CD4-positive, alpha-beta T cell treated with Interferon alpha-2 for 1 hour (primary cell): ENCODE measurements around the gene FAM114A2.
"Not testable (repeated sequence)": the region's sequence is repeated elsewhere in the genome, so short reads cannot be mapped to it uniquely, and the experiment has no call there.

Experiments used
- DNase-seq, 2 donors: peaks; one replicate each; pipeline ENCODE4 v3.0.0-alpha.2; 2020 to 2022

The FAM114A2 gene

GRCh38 chr5:154038707-154039457 is at the start of gene FAM114A2, which contains the start of gene MFAP3:
Gene FAM114A2 (minus strand): TSS chr5:154038910. CDS start chr5:154034953, 3,957 bp downstream.
Gene MFAP3 (plus strand): TSS chr5:154038967. CDS start chr5:154049723, 10,756 bp downstream.
- peak; percentile 86 to 89 for DNase-seq

GRCh38 chr5:154087260-154087659 is 48.5 kb upstream of the FAM114A2 start:
- DNase-seq, result no peak

GRCh38 chr5:154086641-154087040 is 47.9 kb upstream of the FAM114A2 start:
- no peak for DNase-seq

- DNase-seq, result no peak
Observed at GRCh38 chr5:154086146-154086545, 47.4 kb upstream of the FAM114A2 start.

- DNase-seq, result no peak
Observed at GRCh38 chr5:154084062-154084639, 45.4 kb upstream of the FAM114A2 start.

GRCh38 chr5:154081246-154081645 is 42.5 kb upstream of the FAM114A2 start:
- no peak for DNase-seq

- DNase-seq, result no peak
Observed at GRCh38 chr5:154078272-154078671, 39.6 kb upstream of the FAM114A2 start.

- no peak for DNase-seq
Observed at GRCh38 chr5:154077696-154078095, 39.0 kb upstream of the FAM114A2 start.

- no peak for DNase-seq
Observed at GRCh38 chr5:154076240-154076922, 37.7 kb upstream of the FAM114A2 start.

- DNase-seq, result peak; percentile 75 to 84
Observed at GRCh38 chr5:154072414-154073171, 33.9 kb upstream of the FAM114A2 start.

- no peak for DNase-seq
Observed at GRCh38 chr5:154071799-154072413, 33.2 kb upstream of the FAM114A2 start.

- DNase-seq, result not testable (repeated sequence)
Observed at GRCh38 chr5:154069854-154070253, 31.1 kb upstream of the FAM114A2 start.

- no peak for DNase-seq
Observed at GRCh38 chr5:154065971-154066370, 27.3 kb upstream of the FAM114A2 start.

GRCh38 chr5:154063372-154063771 is 24.7 kb upstream of the FAM114A2 start:
- DNase-seq, result no peak

GRCh38 chr5:154060606-154061005 is 21.9 kb upstream of the FAM114A2 start:
- DNase-seq, result no peak

- no peak for DNase-seq
Observed at GRCh38 chr5:154059583-154059982, 20.9 kb upstream of the FAM114A2 start.

GRCh38 chr5:154059039-154059430 is 20.3 kb upstream of the FAM114A2 start:
- no peak for DNase-seq

GRCh38 chr5:154058055-154059038 is 19.6 kb upstream of the FAM114A2 start:
- no peak for DNase-seq

- no peak for DNase-seq
Observed at GRCh38 chr5:154055201-154055600, 16.5 kb upstream of the FAM114A2 start.

GRCh38 chr5:154053468-154053867 is 14.8 kb upstream of the FAM114A2 start:
- no peak for DNase-seq

GRCh38 chr5:154049636-154050035 is 10.9 kb upstream of the FAM114A2 start:
- DNase-seq, result no peak
